ENCODE measurements around the gene ZBTB20.

DNA sequence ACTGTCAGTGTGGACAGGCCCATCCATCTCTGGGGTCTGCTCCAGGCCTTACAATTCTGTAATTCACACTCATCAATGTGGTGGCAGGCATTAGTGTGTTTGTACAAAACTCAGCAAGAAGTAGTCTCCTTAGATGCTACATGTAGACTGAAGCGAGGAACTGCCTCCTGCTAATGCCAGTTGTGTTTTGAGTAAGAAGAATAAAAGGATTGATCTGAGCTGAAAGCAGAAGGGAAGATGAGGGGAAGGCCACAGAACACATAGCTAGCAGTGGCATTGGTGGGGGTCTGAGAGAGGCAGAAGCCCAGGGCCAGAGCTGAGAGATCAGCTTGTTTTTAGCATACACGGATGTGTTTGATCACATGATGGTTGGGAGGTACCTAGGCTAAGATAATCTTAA, 709.2 kb downstream of the ZBTB20 start:
- TF ChIP-seq, protein P1, sequence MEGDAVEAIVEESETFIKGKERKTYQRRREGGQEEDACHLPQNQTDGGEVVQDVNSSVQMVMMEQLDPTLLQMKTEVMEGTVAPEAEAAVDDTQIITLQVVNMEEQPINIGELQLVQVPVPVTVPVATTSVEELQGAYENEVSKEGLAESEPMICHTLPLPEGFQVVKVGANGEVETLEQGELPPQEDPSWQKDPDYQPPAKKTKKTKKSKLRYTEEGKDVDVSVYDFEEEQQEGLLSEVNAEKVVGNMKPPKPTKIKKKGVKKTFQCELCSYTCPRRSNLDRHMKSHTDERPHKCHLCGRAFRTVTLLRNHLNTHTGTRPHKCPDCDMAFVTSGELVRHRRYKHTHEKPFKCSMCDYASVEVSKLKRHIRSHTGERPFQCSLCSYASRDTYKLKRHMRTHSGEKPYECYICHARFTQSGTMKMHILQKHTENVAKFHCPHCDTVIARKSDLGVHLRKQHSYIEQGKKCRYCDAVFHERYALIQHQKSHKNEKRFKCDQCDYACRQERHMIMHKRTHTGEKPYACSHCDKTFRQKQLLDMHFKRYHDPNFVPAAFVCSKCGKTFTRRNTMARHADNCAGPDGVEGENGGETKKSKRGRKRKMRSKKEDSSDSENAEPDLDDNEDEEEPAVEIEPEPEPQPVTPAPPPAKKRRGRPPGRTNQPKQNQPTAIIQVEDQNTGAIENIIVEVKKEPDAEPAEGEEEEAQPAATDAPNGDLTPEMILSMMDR (IDR thresholded peaks at IDR 0.05): no peak
- TF ChIP-seq EZH2 (IDR thresholded peaks at IDR 0.05; ENCODE audit: borderline replicate concordance, insufficient read depth, low read depth, low read length, poor library complexity, severe bottlenecking): no peak

Data from B cell (primary cell).